T-helper 22 cell (primary cell): ENCODE measurements around the gene STX8.
"Not testable (repeated sequence)": the region's sequence is repeated elsewhere in the genome, so short reads cannot be mapped to it uniquely, and the experiment has no call there.

ENCODE experiments used
- DNase-seq: peaks from one replicate; pipeline ENCODE4 v3.0.0-alpha.2; 2020; ENCODE audit warnings: low read depth

The STX8 gene

DNA sequence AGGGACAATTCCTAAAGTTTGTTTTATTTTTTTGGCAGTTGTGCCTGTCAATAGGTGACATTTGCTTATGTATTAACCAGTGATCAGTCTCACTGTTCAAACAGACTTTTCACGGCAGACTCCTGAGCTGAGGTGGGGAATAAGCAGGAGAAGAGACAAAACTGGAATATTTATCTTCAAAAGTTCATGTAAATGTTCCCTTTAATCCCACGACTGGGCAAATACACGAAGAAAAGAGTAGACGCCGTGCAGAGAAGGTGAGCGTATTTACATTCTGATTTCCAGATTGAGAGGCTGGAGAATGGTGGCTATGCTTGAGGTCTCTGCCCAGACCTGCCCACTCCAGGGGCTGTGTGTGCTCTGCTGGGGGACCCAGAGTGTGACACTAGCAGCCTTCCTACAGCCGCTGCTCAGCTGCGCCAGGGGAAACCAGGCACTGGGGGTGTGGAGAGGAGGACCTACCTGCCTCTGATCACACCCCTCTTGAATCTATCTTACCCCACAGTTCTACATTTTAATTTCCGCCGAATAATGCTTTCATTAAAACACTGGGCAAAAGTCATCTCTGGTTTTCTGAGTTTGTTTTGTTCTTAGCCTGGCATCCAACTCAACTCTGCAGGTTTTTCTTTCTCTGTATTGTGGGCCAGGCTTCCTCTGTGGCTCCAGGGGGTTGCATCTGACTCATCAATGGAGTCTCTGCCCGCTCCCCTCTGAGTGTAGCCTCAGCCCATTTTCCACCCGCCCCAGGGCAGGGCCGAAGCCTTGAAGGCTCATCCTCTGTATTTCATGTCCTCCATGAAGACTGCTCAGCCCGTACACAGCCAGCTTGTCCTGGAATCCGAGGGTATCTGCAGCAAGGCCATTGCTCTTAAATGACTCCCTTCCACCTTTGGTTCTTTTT is 317.3 kb downstream of the STX8 start:
- DNase-seq, result no peak

DNA sequence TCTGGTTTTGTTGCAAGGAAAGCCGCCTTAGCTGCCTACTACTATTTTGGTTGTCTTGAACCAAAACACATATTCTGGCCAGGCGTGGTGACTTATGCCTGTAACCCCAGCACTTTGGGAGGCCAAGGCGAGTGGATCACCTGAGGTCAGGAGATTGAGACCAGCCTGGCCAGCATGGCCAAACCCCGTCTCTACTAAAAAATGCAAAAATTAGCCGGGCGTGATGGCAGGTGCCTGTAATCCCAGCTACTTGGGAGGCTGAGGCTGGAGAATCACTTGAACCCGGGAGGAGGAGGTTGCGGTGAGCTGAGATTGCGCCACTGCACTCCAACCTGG is 318.0 kb downstream of the STX8 start:
- DNase-seq, result not testable (repeated sequence)

DNA sequence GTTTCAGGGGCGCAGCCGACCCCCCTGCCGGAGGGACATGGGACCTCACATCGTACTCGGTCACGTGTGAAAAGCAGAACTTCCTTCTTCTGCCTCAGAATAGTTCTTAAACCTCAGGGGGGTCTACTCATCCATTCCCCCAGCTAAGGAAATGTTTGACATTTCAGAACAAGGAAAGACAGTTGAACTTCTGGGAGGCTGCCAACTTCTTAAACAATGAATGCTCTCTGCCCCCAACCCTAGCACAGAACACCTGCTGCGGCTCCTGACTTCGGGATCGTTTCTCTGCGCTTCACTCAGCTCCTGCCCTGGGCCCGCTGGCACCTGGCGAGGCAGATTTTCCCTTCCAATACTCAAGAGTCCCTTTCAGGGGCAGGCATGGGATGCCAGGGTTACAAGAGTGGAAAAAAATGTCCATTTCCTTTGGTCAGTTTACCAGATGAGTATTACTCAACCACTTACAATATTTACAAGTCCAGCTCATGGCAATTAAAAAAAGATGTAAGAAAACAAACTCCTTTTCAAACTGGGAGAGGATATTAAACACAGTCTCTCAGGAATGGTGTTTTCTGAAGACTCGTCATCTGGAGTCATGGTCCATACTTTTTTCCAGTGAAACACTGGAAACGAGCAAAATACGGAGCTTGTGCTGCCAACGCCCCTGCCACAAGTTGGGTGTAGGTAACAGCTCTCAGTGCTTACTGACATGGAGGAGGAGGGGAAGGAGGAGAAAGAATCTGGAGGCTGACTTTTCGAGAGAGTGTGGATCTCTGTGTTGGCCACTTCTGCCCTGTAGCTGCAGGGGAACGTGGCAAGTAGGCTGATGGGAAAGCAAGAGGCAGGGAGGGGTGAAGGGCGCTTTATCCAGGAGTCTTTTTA is 318.6 kb downstream of the STX8 start:
- no peak for DNase-seq

DNA sequence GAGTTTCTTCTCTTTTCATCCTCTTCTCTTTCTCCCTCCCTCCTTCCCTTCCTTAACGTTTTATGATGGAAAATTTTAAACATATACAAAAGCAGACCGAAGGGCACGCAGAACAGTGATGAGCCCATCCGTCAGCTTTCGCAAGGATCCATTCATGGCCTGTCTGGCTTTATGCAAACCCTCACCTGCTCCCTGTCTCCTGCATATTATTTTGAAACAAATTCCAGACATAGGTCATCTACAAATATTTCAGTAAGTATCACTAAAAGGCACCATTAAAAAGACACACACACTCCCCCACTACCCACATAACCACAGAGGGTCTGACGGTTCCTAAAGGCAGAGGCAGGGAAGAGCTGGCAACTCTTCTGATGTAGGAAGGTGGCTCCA is 319.3 kb downstream of the STX8 start:
- DNase-seq, result no peak

DNA sequence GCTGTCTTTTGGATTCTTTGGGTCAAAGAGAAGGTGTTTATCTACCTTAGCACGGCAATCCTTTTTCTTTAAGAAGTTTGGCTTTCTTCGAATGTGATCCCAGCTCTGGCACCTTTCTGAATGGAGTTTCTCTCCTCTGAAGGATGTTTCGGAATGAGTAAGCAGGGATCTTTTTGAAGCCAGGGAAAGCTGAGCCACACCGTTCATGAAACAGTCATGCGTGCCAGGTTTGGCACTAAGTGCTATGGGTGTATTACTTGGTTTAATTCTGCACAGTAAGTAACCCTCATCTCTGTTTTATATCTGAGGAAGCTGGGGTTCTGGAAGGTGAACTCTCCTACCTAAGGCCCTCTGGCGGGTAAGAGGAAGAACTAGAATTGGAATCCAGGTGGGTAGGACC is 319.8 kb downstream of the STX8 start:
- no peak for DNase-seq

DNA sequence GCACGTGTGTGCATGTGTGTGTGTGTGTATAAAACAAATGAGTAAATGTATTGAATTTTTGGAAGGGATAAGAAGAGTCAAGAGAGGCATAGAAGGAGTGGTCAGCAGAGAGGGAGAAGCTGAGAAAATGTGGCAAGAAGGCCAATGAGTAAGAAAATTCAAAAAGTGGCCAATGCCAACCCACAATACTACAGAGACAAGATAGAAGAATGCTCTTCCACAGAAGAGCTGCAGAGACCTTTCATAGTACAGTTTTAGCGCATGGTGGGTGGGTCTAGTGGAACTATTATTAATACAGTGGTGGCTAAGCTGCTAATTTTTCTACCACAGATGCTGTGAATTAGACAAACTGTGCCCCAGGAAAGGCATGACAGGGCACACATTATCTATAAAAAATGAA is 320.8 kb downstream of the STX8 start:
- no peak for DNase-seq

DNA sequence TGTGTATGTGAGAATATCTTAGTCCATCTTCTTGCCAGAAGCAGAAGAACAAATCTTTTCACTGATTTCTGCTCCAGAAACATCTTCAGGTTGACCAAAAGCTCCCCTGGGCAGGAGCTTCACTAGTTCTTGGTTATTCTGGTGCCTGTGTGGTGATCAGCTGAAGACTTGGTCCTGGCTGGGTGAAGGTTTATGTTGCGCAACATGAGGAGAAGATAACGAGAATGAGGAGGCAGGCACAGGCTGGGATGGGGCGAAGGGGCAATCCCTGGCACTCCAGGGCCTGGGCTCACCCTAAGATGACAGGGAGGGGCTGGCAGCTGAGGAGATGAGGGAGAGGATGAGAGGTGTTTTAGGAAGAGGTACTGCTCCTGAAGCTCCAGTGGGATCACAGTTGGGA is 322.3 kb downstream of the STX8 start:
- no peak for DNase-seq

DNA sequence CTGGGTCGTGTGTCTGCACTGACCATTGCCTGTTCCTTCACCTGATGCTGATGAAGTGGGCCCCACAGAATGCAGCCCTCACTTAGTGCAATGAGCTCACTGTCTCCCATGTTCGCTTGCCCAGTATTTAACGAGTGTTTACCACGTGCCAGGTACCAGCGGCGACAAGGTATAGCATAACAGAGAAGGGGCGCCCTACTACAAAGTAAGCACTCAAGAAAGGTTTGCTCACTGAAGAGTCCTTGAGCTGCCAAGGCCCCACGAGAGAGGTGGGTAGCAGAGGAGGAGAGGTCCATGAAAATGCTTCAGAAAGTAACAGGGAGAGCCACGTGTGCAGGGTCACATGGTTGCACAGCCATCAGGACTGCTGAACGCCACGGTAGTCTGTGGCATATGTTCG is 324.3 kb downstream of the STX8 start:
- no peak for DNase-seq

DNA sequence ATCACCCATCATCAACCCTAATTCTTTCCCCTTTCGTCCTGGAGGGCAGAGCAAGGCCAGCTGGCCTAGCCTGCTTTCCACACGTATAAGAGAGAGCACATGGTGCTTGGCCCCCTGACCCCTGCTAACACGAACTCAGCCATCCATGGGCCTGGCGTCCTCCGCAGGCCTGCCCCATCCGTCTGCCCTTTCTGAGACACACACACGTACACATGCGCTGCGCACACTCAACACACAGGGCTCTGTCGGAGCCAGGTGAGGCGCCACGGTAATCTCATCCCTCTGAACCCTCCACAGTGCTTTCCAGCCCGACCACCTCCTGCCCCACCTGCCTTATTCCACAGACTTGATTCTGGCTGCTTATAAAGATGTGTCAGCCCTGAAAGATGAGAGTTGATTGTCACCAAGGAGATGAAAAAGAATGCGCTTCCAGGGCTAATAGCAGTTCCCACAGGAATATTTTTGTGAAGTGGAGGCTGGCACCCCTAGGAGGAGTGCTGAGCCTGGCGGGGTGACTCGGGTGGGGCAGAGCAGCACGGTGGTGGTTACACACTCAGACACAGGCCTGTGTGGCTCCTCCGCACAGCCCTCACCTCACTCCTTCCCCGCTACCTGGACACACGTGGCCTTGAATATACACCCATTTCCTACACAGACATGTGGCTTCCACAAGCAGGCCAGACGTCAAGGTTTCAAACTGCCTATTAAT is 326.2 kb downstream of the STX8 start:
- no peak for DNase-seq

DNA sequence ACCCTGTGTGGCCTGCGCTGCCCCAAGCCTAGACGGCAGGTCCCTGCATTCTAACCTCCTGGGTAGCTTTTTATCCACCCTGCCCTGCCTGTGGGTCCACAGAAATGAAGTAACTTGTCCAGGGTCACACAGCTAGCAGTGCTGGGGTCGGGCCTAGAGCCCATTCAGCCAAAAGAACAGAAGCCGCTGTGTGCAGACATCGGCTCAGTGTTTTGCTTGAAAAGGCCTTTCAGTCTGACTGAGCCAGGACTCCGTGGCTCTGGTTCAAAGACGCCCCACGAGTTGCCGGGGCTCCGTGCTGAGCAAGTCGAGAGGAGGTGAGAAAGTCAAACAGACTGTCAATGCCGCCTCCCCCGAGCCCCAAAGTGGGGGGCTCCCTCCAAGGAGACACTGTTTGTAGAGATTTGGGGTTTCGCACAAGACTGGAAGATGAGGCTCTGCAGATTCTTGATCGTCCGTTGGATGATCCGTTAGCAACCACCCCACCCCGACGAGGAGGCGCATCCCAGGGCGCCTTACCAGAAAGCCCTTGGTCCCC is 328.1 kb downstream of the STX8 start:
- no peak for DNase-seq

DNA sequence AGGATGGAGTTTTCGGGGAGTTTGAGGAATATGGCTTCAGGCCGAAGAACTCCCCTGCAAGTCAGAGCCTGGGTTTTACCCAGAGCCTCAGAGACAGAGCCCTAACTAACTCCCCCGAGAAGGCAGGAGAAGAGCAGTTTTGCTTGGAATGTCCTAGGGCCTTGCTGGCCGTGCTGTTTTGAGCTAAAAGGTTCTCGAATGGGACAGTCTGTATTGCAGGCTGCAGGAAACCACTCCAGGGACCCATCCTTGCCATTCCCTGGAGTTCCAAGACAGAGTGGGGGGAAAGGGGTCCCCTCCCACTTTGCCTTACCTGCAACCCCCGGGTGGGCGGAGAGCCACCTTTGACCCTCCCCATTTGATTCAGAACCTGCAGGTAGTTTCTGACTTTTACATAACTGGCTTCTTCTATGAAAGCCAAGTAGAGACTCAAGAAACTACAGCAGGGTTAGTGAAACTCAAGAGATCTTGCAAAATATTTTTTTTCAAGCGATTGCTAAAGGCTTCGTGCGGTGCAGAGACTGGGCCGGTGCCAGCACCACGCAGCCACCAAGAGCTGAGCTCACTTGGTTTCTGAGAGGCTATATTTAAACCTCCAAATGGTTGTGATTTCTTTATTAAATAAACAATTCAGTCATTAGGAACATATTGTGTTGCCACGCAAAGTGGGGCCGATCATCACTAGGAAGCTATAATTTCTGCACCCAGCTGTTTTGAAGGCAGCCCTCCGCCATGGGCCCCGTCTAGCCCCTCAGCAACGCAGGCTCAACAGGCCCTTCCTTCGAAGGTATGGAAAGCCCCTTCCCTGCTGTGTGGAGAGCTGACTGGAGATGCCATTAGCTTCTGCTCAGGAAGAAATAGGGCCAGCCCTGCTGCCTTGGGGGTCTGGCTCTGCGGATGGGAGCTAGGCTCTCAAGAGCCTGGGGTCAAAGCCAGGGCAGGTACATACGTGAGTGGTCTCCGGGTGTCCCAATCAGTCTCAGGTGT is 331.3 kb downstream of the STX8 start:
- no peak for DNase-seq

DNA sequence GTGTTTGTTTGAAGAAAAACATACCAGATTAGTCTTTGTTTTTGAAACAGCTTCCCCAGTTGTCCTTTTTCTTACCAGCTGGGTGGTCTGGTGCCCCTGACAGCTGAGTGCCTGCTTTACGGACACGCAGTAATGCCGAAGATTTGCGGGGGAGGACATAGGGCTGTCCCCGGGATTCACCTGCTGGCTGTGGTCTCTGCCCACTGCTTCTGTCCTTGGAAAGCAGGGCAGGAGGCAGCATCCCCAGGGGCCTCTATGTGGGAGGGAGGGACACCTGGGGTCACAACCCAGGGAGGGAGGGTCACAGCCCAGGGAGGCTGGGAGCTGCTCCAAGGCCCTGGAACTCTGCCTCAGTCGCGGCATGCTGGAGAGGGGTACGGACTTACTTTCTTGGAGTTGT is 332.6 kb downstream of the STX8 start:
- no peak for DNase-seq

DNA sequence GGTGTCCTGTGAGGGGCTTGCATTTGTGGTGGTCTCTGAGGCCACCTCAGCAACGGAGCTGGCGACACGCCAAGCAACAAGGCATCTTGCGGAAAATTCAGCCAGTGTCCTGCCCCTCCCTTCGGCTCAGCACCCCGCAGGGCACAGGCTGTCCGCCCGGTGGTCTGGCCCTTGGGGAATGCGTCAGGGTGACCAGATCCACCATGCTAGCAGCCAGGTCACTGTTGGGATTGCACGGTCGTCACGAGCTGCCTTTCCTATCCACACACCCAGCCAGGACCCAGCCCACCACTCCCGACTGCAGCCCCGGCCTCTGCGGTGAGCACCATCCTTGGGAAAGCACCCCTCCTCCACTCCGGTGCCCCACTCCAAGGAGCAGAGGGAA is 333.1 kb downstream of the STX8 start:
- DNase-seq, result no peak

DNA sequence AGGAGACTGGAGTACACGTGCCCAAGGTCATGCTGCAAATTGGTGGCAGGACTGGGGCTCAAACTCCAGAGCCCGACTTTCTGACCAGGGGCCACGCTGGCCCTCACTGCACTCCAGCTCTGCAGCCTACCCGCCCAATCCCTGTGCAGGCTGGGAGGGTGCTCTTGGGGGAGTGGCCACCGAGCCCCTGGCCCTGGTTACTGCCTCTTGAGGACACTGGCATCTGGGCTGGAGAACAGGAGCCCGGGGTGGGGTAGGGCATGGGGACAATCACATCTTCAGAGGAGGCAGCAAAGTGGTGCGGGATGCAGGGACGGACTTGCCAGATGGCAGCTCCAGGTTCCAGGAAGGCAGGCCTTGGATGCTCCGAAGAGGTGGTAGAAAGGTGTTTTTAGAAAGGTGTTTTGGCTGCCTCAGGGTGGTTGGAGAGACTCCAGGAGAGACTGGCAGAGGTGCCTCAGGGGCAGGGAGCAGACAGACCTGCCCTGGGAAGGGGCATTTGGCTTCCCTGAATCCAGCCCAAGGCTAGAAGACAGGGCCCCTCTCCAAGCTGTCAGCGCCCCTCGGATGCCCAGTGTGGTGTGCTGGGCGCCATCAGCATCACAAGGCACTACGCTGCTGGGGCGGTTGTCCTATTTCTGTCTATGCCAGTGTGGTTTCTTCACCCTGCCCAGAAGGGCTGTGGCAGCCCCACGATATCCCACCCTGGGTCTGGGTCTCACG is 333.7 kb downstream of the STX8 start:
- no peak for DNase-seq

DNA sequence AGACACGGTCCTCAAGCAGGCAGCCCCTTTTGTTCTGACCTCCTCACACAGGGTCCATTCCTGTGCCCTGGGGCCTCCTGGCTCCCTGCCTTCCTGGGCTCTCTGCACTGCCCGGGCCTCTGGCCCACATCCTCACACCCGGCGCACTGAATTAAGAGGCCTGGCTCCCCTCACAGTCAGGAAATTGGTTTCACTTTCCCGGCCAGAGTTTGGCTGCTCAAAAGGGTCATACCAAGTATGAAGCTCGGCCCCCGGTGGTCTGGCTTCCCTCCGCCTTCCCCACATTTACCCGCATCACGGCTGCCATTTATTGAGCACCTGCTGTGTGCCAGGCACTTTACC is 334.3 kb downstream of the STX8 start:
- no peak for DNase-seq

DNA sequence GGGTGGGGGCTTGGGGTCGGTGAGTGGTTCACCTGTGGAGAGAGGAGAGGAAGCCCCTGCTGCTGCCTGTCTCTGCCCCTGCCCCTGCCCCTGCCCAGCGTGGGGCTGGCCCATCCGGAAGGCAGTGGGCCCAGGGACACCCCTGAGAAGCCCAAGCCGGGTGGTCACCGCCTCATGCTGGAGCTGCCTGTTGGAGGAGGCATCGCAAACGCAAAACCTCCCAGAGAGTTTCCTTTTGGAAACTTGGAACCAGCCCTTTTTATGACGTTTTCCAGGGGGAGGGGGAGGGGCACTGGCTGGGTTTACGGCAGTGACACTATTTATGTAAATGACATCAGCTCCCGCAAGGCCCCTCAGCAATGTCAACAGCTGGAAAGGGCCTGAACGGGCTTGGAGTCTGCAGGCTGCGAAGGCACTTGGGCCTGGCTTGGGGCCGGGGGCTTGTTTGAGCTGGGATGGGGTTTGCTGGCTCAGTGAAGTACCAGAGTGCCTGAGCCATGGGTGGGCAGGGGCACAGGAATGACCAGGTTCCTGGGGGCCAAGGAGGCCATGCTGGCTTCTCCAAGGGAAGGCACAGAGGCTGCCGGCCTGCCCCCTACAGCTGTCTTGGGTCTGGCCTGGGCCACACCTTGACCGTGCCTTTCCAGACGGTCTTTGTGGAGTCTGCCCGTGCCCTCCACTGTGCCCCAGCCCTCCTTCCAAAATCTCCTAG is 334.8 kb downstream of the STX8 start:
- DNase-seq, result no peak

DNA sequence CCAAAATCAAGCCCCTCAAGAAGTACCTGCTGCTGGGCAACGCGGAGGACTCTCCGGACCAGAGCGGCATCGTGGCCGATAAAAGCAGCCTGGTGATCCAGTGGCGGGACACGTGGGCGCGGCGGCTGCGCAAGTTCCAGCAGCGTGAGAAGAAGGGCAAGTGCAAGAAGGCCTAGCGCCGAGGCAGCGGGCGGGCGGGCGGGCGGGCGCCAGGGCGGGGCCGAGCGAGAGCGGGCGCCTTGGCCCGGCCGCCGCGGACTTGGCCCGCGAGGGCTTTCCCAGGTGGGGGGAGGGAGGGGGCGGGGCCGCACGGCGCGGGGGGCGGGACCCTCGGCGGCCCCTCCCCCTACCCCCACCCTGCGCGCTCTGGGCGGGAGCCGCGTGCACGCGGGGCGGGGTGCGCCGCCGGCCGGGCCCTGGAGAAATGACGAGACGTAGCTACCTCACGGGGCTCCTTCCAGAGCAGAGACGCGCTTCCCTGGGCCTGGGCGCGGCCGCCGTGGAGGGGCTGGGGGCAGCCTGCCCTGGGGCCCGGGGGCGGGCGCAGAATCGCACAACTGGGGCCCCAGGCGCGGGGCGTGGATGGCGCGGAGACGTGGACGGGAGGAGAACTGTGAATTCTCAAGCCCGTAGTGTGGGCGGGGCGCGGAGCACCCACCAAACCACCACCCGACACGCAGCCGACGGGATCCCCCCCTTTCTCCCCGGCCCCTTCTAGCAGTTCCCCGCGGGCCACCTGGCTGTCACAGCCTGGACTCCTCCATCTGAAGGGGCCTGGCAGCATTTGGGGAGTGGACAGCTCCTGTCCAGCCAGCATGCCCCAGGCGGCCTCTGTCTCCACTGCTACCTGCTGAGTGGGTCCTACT is 335.6 kb downstream of the STX8 start:
- DNase-seq, result peak; percentile 51

DNA sequence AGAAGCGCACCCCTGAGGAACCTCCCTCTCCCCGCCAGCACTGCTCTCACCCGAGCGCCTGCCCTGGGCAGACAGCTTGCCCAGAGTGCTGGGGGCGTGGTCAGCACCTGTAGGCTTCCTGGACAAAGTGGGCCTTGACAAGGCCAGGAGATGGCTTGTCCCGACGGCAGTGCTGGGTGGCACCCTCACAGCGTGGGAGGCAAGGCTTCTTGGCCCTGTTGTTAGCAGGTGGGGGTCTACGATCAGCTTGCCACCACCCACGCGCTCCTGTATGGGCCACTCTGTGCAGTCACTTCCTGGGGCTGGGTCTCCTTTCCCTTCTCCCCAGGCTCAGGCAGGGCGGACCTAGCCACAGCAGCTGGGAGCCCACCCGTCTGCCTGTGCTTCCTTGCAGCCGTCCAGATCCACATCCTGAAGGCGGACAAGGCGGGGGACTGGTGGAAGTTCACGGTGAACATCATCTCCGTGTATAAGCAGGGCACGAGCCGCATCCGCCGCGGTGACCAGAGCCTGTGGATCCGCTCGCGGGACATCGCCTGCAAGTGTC is 336.3 kb downstream of the STX8 start:
- DNase-seq, result no peak
